NCI-H446 treated with DMSO at 0.1 percent for 48 hours (cell line): ENCODE data around the gene DLG2.

Source experiments
- DNase-seq: peaks from one replicate; lab custom pipeline; 2025; lab: John Stamatoyannopoulos, UW

DLG2 gene

DNA sequence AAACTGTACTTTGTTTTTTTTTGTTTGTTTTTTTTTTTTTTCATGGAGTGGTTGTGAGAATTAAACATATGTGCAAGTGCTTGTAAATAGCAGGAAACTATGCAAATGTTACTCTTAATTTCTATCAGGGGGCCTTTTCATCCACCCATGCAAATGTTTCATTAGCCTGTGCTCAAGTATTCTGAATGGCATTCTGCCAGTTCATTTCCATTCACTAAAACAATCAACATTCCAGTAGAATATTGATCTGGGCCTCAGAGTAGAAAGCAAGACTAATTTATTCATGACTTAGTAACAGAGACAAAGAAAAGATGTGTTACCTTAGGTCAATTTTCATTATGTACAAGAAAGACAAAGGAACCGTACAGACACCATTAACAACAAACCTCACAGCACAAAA, 971.4 kb downstream of the DLG2 start:
- no peak for DNase-seq

DNA sequence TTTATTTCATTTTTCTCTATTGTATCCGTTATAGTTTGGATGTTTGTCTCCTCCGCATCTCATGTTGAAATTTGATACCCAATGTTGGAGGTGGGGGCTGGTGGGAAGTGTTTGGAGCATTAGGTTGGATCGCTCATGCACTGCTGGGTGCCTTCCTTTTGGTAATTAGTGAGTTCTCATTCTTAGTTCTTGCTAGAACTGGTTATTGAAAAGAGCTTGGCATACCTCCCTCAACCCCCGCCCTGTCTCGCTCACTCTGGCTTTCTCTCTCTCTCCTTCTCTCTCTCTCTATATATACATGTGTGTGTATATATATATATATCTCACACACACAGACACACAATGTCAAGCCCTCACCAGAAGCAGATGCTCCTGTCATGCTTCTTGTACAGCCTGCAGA, 978.7 kb downstream of the DLG2 start:
- DNase-seq, result peak; percentile 38

GRCh38 chr11:84645988-84646694, 981.0 kb downstream of the DLG2 start:
- DNase-seq, result no peak

DNA sequence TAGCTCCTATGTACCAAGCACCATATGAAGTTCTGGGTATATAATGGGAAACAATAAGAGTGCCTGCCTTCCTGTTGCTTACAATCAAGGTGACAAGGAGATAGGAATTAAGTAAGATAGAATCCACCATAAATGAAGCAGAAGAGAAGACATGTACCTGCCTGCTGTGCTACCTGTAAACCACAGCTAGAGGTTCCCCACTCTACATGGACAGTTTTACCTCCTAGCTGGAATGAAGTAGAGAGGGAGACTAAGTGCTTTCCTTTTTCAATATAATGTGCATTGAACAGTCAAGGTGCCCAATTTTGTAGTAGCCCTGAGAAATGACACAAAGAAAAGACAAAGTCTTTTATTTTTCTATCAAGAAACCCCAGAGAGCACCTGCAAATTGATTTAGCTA, 984.6 kb downstream of the DLG2 start:
- DNase-seq, result no peak

- DNase-seq, result no peak
These were observed 992.8 kb downstream of the DLG2 start for GRCh38 chr11:84634309-84634708.

- peak; percentile 20 for DNase-seq
These were observed 998.1 kb downstream of the DLG2 start for GRCh38 chr11:84628871-84629620.

DNA sequence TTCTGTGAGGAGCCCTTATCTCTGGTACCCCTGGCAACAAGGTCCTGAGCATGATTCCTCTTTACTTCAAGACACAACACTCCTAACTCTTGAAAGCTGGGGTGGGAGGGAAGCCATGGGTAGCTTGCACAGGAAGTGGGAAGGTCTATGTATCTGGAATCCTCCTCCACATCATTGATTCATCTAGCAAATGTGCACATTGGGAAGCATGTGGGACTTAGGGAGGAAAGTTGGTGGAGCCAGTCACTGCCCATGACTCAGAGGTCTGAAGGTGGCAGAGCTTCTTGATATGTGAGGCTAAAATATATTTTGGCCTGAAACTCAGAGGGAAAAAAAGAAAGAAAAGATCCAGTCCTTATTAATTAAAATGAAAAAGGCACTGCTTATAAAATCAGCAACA, 1000.9 kb downstream of the DLG2 start:
- DNase-seq, result no peak

GRCh38 chr11:84612645-84613044, 1014.5 kb downstream of the DLG2 start:
- no peak for DNase-seq

- no peak for DNase-seq
These were observed 1018.3 kb downstream of the DLG2 start for GRCh38 chr11:84608837-84609196.

GRCh38 chr11:84607975-84608836, 1018.9 kb downstream of the DLG2 start:
- DNase-seq, result no peak

DNA sequence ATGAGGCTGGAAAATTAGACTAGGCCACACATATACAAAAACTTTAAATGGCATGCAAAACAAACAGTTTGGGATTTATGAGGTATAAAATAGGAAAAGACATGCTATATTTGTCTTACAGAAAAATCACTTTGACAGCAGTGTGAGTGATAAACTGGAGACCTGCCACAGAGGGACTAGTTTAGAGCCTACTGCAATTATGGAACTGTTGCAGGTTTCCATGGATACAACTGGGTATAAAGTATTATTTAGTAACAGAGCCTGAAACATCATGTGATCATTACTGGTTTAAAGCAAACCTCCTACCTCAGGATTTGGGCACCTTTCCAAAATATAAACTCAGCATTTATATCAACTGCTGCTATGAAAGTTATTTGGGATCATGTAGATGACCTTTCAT, 1032.5 kb downstream of the DLG2 start:
- no peak for DNase-seq

DNA sequence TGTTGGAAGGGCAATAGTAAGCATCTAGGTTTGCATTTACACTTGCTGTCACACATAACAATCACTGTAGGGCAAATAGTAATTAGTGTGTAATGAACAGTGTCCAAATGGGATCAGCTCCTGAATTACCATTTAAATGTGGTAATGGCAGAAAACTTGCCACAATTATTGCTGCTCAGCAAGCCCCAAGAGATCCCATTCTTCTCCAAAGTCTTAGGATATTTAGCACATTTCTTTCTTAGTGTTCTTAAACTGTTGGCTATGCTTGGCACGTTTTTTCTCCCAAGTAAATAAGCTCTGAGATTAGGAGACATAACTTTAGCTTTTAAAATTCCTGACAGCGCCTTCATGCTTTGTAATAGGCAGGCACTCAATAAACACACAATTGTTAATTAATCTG, 1037.0 kb downstream of the DLG2 start:
- no peak for DNase-seq

DNA sequence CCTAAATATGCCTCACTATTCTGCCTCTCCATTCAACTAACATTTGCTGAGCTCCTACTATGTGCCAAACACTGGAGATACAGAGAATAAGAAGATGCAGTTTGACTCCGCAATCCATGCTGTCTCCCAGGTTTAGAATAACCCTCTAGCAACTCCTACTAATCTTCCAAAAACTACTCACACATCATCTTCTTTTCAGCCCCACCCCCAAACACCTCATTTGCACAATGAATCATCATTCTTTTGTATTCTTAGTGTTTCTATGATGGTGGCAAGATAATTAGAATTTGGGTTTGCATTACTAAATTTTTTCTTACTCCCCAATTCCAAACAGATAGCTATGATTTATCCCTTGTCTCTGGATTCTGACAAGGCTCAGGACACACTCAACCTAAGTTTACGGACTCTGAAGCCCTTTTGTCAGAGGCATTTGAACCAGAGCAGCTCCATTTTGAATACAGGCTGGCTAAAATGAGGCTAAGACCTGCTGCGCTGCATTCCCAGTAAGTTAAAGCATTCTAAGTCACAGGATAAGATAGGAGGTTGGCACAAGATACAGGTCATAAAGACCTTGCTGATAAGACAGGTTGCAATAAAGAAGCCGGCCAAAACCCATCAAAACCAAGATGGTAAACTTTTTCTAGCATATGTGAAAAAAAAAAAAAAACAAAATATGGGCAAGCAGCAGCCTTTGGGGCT, 1038.9 kb downstream of the DLG2 start:
- no peak for DNase-seq

GRCh38 chr11:84583106-84583505, 1044.0 kb downstream of the DLG2 start:
- no peak for DNase-seq

DNA sequence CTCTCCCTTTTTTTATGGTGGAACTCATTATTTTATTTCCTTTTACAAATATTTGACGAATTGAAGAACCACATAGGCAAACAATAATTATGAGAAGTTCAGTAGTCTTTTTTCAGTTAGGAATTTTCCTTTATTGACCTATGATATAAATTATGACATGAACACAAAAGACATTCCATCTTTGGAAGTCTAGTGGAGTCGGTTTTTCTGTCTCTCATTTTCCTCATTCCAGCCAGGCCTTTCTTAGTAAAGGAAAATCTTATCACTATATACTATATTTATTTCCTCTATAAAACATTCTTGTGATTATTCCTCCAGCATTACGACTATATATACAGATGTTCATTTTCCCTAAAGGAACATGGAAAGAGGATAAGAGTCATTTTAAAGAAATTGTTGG, 1046.1 kb downstream of the DLG2 start:
- no peak for DNase-seq

DNA sequence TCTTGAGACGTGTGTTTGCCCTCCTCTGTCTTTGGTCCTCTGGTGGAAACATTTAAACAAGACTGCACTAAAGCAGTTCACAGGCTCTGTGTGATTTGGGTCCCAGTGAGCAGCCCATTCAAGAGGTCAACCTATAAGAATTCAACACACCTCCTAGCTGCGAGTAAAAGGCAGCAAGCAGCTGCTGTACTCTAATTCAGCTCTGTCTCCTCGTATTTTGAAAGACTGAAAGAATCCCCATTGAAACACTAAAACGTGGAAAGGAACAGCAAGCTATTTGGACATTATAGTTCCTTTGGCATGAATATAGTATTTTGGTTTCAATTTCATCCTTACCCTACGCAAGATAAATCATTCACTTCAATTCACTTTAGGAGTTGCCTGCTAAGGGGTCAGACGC, 1046.7 kb downstream of the DLG2 start:
- DNase-seq, result no peak

DNA sequence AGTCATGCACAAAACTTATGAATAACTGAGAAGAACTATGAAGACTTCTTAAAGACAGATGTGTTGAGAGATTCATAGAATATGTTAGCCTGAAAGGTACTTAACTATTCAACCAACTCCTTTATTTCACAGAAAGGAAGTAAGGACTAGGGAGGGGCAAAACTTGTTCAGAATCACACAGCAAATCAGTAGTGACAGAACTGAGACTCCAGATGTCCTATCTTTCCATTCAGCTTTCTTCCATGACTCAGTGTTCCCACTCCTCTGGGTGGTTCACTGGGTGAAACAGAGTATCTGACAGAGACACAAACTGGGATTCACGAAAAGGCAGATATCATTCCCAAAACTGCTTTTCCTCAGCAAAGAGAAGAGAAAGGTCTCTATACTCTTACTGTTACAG, 1053.3 kb downstream of the DLG2 start:
- no peak for DNase-seq

- no peak for DNase-seq
These were observed 1060.5 kb downstream of the DLG2 start for GRCh38 chr11:84566671-84567070.

DNA sequence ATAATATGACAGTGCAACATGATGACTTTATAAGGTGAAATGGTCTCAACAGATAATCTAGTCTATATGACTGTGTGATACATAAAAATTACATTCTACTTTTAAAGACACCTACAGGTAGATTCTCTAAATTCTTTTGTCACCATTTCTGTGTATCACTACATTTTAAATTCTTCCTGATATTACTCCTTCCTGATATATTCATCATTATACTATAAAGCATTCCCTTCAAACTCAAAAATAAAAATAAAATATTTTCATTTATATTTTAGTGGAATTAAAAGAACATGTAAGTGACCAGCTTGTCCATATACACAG, 1062.3 kb downstream of the DLG2 start:
- DNase-seq, result no peak

DNA sequence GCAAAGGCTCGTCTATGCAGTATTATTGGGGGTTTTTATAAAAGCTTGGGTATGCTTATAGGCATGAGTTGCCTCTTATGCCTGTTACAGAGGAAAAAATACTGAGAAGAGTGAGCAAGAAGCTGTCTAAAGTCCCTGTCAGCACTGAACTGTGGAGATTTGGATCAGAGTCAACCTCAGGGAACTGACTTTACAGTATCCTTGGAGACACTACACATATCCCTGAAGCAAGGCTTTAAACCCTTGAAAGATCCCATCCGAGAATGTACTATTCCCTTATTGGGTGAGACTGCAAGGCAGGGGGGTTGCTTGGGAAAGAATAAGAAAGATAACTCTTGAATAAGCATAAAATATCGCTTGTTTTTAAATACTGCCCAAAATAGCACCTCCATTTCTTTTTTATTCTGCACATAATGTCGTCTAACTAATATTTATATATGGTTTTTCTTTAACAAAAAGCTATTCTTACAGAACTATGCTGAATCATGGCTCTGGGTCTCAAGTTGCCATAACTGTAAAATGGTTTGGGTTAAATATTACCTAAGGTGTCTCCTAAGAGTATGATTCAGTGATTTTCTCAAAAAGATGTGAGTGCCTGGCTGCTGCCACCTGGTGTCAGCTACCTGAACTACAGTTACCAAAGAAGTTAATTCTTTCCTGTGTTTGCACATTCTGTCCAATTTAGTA, 1062.8 kb downstream of the DLG2 start:
- DNase-seq, result peak; percentile 49

- DNase-seq, result no peak
These were observed 1063.8 kb downstream of the DLG2 start for GRCh38 chr11:84563356-84563755.

- no peak for DNase-seq
These were observed 1066.9 kb downstream of the DLG2 start for GRCh38 chr11:84560206-84560605.
